ENCODE data around the gene DALRD3. TPM values are rescaled to one million over a fixed set of nuclear protein-coding genes. Genes with fewer than 3 reads are reported as not detected.

Gene DALRD3
- total and polyA plus RNA-seq, 2 experiments from 2014 or later = 40.2 to 65.3 TPM

DNA sequence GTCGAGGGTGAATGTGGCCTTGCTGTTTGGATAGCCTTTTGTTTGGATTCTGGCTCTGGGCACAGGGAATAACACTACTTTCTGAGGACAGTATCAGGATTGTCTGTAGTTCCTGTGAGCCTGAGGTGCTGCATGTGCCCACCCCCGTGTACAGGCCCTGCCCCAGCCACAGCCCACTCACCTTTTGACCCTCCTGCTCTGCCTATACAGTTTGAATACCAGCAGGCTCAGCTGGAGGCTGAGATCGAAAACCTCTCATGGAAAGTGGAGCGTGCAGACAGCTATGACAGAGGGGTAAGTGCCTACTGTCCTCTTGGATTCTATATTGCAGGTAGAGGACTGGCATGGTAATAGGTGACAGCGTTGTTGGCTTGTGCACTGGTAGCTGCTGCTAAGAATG, 35.7 kb downstream of the DALRD3 start:
- in situ Hi-C loops (cut with MboI) = no loop called here
- no peaks in the 10 kb centered on the region for H3K9me2 ChIP-seq (ENCODE audit: insufficient read depth)
- H3K4me2 ChIP-seq (ENCODE audit: unreplicated experiment) = no peak overlapping the region
- no peaks in the 10 kb centered on the region for H3K9me3 ChIP-seq (ENCODE audit: low read depth)
- WGBS, 2 experiments (ENCODE audit: low coverage in 1 of 2, low lambda C conversion rate in 2 of 2, missing lambda C conversion rate in 2 of 2) = 57 to 71% methylated on average over 5 of the region's 5 CpGs
- no peaks in the 10 kb centered on the region for H3K79me2 ChIP-seq (ENCODE audit: insufficient read depth)
- H3F3A ChIP-seq (ENCODE audit: insufficient read depth) = 0 out of 2 replicates have a peak, but pooled peaks cover 6% of the 10 kb centered on the region
- no peaks in the 10 kb centered on the region for H3K27me3 ChIP-seq (replicated peaks; ENCODE audit: insufficient read depth)
- no peak overlapping the region for H3K4me3 ChIP-seq
- no peaks in the 10 kb centered on the region for H3K4me1 ChIP-seq (ENCODE audit: insufficient read depth)
- DNase-seq = no peak
- H3K9ac ChIP-seq = no peak overlapping the region
- peaks cover 17% of the 10 kb centered on the region for H3K36me3 ChIP-seq (ENCODE audit: low read depth)
- H3K27ac ChIP-seq = no peak overlapping the region
- H2AFZ ChIP-seq = no peak overlapping the region
- H4K20me1 ChIP-seq (ENCODE audit: insufficient read depth) = no peaks in the 10 kb centered on the region
- TF ChIP-seq EZH2 (IDR thresholded peaks at IDR 0.05; ENCODE audit: insufficient read depth, poor library complexity, severe bottlenecking) (no peak), EZH2phosphoT487 (IDR thresholded peaks at IDR 0.05; ENCODE audit: insufficient read depth, low read depth) (no peak)

DNA sequence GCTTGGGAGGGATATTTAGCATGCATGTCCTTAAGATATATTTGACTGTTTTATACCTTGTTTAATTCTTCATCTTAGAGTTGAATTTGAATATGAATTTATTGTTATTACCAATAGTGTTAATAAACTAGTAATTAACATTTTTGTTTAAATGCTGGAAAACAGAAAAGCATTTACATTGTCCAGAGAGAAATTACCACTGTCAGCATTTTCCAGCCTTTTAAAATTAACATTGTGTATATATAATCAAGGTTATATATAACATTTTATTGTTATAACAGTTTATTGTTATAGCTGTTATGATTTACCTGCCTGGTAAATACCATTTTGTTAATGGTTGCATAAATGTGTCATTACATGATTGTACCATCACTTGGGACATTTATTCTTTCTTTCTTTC, 36.4 kb downstream of the DALRD3 start:
- Histone ChIP-seq H3K9me2 (ENCODE audit: insufficient read depth) (no peaks in the 10 kb centered on the region), H3K4me3 (no peak overlapping the region), H3K27me3 (replicated peaks; ENCODE audit: insufficient read depth) (no peaks in the 10 kb centered on the region), H3K36me3 (ENCODE audit: low read depth) (peaks cover 22% of the 10 kb centered on the region), H3K79me2 (ENCODE audit: insufficient read depth) (no peaks in the 10 kb centered on the region), H3K9ac (no peak overlapping the region), H3K27ac (no peak overlapping the region), H2AFZ (no peak overlapping the region), H3F3A (ENCODE audit: insufficient read depth) (0 out of 2 replicates have a peak, but pooled peaks cover 6% of the 10 kb centered on the region), H3K4me1 (ENCODE audit: insufficient read depth) (no peaks in the 10 kb centered on the region), H3K4me2 (ENCODE audit: unreplicated experiment) (no peak overlapping the region), H3K9me3 (ENCODE audit: low read depth) (no peaks in the 10 kb centered on the region), H4K20me1 (ENCODE audit: insufficient read depth) (no peaks in the 10 kb centered on the region)
- DNase-seq = no peak
- TF ChIP-seq EZH2 (IDR thresholded peaks at IDR 0.05; ENCODE audit: insufficient read depth, poor library complexity, severe bottlenecking) (no peak), EZH2phosphoT487 (IDR thresholded peaks at IDR 0.05; ENCODE audit: insufficient read depth, low read depth) (no peak)
- in situ Hi-C loops (cut with MboI) = no loop called here

DNA sequence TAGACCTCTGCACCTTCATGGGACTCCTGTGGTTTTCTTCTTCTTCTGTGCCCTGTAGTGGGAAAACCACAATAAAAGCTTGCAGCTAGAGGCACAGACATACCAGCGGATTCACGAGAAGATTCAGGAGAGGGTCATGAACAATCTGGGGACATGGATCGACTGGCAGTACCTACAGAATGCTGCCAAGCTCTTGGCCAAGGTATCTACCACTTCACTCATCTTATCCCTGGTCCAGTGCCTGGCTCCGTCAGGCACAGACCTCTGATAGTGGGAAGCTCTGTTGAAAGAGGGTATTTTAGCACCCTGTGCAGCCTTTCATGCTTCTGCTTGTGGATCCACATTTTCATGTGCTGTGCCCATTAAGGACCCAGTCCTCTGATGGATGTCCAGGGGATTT, 38.1 kb downstream of the DALRD3 start:
- Histone ChIP-seq H2AFZ (no peak overlapping the region), H3K27me3 (replicated peaks; ENCODE audit: insufficient read depth) (no peaks in the 10 kb centered on the region), H3K9me2 (ENCODE audit: insufficient read depth) (no peaks in the 10 kb centered on the region), H3K9ac (no peak overlapping the region), H3K79me2 (ENCODE audit: insufficient read depth) (no peaks in the 10 kb centered on the region), H3F3A (ENCODE audit: insufficient read depth) (0 out of 2 replicates have a peak, but pooled peaks cover 6% of the 10 kb centered on the region), H3K4me1 (ENCODE audit: insufficient read depth) (no peaks in the 10 kb centered on the region), H3K36me3 (ENCODE audit: low read depth) (peaks cover 34% of the 10 kb centered on the region), H3K27ac (no peak overlapping the region), H3K4me2 (ENCODE audit: unreplicated experiment) (no peak overlapping the region), H3K9me3 (ENCODE audit: low read depth) (no peaks in the 10 kb centered on the region), H3K4me3 (no peak overlapping the region), H4K20me1 (ENCODE audit: insufficient read depth) (no peaks in the 10 kb centered on the region)
- WGBS, 2 experiments (ENCODE audit: low coverage in 1 of 2, low lambda C conversion rate in 2 of 2, missing lambda C conversion rate in 2 of 2) = 82 to 95% methylated on average over 4 of the region's 4 CpGs
- DNase-seq = no peak
- TF ChIP-seq EZH2phosphoT487 (IDR thresholded peaks at IDR 0.05; ENCODE audit: insufficient read depth, low read depth) (no peak), EZH2 (IDR thresholded peaks at IDR 0.05; ENCODE audit: insufficient read depth, poor library complexity, severe bottlenecking) (no peak)
- in situ Hi-C loops (cut with MboI) = no loop called here

DNA sequence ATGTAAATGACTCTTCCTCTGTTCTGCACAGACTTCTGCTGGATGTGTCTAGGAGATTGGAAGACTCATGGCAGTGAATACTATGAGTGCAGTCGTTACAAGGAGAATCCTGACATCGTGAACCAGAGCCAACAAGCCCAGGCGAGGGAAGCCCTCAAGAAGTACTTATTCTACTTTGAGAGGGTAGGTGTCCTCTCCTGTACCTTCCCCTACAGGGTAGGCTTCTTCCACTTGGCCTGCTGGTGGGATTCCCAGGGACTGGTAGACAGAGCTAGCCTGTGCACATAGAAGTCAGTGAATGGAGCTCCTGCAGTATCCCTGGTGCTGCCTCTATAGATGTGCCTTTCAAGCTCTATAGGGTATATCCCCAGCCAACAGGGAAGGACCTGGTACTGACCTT, 38.9 kb downstream of the DALRD3 start:
- no peak overlapping the region for H2AFZ ChIP-seq
- in situ Hi-C loops (cut with MboI) = no loop called here
- H3K4me2 ChIP-seq (ENCODE audit: unreplicated experiment) = no peak overlapping the region
- no peak overlapping the region for H3K4me3 ChIP-seq
- H3K9me3 ChIP-seq (ENCODE audit: low read depth) = no peaks in the 10 kb centered on the region
- H3K27ac ChIP-seq = no peak overlapping the region
- no peaks in the 10 kb centered on the region for H3K79me2 ChIP-seq (ENCODE audit: insufficient read depth)
- 95 to 96% methylated on average over 3 of the region's 3 CpGs for WGBS, 2 experiments (ENCODE audit: low coverage in 1 of 2, low lambda C conversion rate in 2 of 2, missing lambda C conversion rate in 2 of 2)
- no peaks in the 10 kb centered on the region for H3K4me1 ChIP-seq (ENCODE audit: insufficient read depth)
- H3K27me3 ChIP-seq (replicated peaks; ENCODE audit: insufficient read depth) = no peaks in the 10 kb centered on the region
- no peak overlapping the region for H3K9ac ChIP-seq
- 0 out of 2 replicates have a peak, but pooled peaks cover 1% of the 10 kb centered on the region for H3F3A ChIP-seq (ENCODE audit: insufficient read depth)
- TF ChIP-seq EZH2 (IDR thresholded peaks at IDR 0.05; ENCODE audit: insufficient read depth, poor library complexity, severe bottlenecking) = no peak
- no peak for TF ChIP-seq EZH2phosphoT487 (IDR thresholded peaks at IDR 0.05; ENCODE audit: insufficient read depth, low read depth)
- H3K9me2 ChIP-seq (ENCODE audit: insufficient read depth) = no peaks in the 10 kb centered on the region
- H4K20me1 ChIP-seq (ENCODE audit: insufficient read depth) = no peaks in the 10 kb centered on the region
- no peak for DNase-seq
- H3K36me3 ChIP-seq (ENCODE audit: low read depth) = peaks cover 42% of the 10 kb centered on the region

Measured in GM23248 (cell line).